Fibroblast of lung (primary cell): Measurements from ENCODE around the gene DUSP9. TPM values are rescaled to one million over a fixed set of nuclear protein-coding genes. Genes with fewer than 3 reads are reported as not detected.

Source experiments
- DNase-seq, 2 donors: peaks; one replicate each; pipeline versions ENCODE4 v3.0.0 to v3.0.0-alpha.2; 2010; ENCODE audit warnings: low read depth in 2 of 2
- H2AFZ ChIP-seq: 2 replicates; pipeline ENCODE4 v1.5.1; 2012; ENCODE audit warnings: low read length, control low read depth, inconsistent platforms
- H3K27ac ChIP-seq: 2 replicates; pipeline ENCODE4 v1.5.1; 2011; ENCODE audit warnings: low read length, control low read depth; ENCODE audit not compliant: insufficient read depth
- H3K27me3 ChIP-seq: 2 replicates; pipeline ENCODE4 v1.5.1; 2011; ENCODE audit warnings: mild to moderate bottlenecking, low read length; ENCODE audit not compliant: control insufficient read depth, insufficient read depth
- H3K36me3 ChIP-seq: 2 replicates; pipeline ENCODE4 v1.5.1; 2011; ENCODE audit warnings: low read length; ENCODE audit not compliant: control insufficient read depth, insufficient read depth
- H3K4me1 ChIP-seq: 2 replicates; pipeline ENCODE4 v1.5.1; 2011; ENCODE audit warnings: low read length; ENCODE audit not compliant: control insufficient read depth, insufficient read depth; ENCODE audit errors: extremely low read depth
- H3K4me2 ChIP-seq: 2 replicates; pipeline ENCODE4 v1.5.1; 2011; ENCODE audit warnings: low read length, control low read depth; ENCODE audit not compliant: insufficient read depth; ENCODE audit errors: extremely low read depth
- H3K4me3 ChIP-seq, 4 experiments: fragments of 200-600 bp in 1 of 4; sonication (generic) in 1 of 4; replicated peaks in 1 of 4; 2 replicates each; pipeline ENCODE4 v1.5.1; 2011 to 2016; ENCODE audit warnings: low read length in 4 of 4, low read depth in 3 of 4, mild to moderate bottlenecking in 3 of 4, control low read depth in 2 of 4, inconsistent platforms in 1 of 4, mixed read lengths in 1 of 4; ENCODE audit not compliant: insufficient read depth in 1 of 4; ENCODE audit errors: control extremely low read depth in 1 of 4
- H3K79me2 ChIP-seq: 2 replicates; pipeline ENCODE4 v1.5.1; 2012; ENCODE audit warnings: mild to moderate bottlenecking, low read length, inconsistent platforms; ENCODE audit not compliant: control insufficient read depth, insufficient read depth
- H3K9ac ChIP-seq: 2 replicates; pipeline ENCODE4 v1.5.1; 2011; ENCODE audit warnings: mild to moderate bottlenecking, low read length, control low read depth; ENCODE audit not compliant: insufficient read depth
- H3K9me3 ChIP-seq: 2 replicates; pipeline ENCODE4 v1.5.1; 2012; ENCODE audit warnings: low read depth, low read length; ENCODE audit not compliant: control insufficient read depth, insufficient read depth
- H4K20me1 ChIP-seq: 2 replicates; pipeline ENCODE4 v1.5.1; 2011; ENCODE audit warnings: low read length; ENCODE audit not compliant: control insufficient read depth, insufficient read depth; ENCODE audit errors: extremely low read depth
- EZH2 ChIP-seq: IDR thresholded peaks from 2 replicates; pipeline ENCODE4 v1.5.1; 2012; ENCODE audit warnings: low read length, control low read depth, mild to moderate bottlenecking; ENCODE audit errors: missing control alignments
- polyA plus RNA-seq, 2 donors: library from polyadenylated mRNA; depleted of rRNA in 1 of 2; stranded (reverse) in 1 of 2; unstranded in 1 of 2; fragments of >200 nt; gene quantifications; 2 replicates each; pipeline ENCODE4 v1.2.1, GENCODE V29; 2011 to 2012; ENCODE audit warnings: missing spikeins in 1 of 2
- total RNA-seq: library from RNA; depleted of rRNA; stranded (reverse); fragments of >200 nt; gene quantifications from 2 replicates; pipeline ENCODE4 v1.2.1, GENCODE V29; 2014
- TF ChIP-seq, protein P1 (sequence below), 2 donors: IDR thresholded peaks in 1 of 2; conservative IDR thresholded peaks in 1 of 2; 1 replicate in 1 of 2; 2 replicates in 1 of 2; pipeline ENCODE4 v1.5.1; 2011 to 2012; ENCODE audit warnings: low read length in 2 of 2, control low read depth in 1 of 2, inconsistent platforms in 1 of 2, low read depth in 1 of 2, mild to moderate bottlenecking in 1 of 2

DUSP9 gene
- total and polyA plus RNA-seq, 2 donors (not counting 1 experiment from before 2014, with no cell fraction given): not detected

DNA sequence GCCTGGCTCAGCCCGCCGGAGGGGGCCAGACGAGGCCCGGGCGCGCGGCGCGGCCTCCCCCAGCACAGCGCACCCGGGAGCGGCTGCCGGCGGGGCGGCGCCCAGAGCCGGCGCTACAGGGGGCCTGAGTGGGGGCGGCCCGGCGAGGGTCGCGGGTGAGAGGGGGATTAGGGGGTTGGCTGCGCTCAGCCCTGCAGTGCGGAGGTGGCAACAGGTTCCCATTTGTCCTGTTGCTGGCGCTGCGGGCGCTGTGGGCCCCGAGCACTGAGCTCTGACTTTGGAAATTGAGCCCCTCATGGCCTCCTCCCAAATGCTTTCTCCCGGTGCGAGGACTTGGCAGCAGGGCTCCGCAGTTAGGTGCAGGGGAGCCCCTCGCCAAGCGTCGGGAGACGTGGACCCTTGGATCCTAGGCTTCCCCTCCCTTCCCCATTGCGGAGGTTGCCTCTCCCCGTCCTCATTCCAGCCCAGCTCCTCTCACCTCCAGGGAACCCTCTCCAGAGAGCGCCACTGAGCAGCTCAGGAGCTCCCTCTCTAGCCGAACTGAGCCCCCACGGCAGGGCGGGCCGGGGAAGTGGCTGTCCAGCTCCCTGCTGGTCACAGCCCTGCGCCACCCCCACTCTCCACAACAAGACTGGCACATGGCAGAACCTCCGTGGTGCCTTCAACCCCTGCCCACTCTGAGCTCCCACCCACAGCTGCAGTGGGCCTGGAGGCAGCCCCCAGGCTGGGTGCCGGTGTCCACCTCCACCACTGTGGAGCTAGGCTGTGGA, 2.5 kb upstream of the DUSP9 start:
- no peak for DNase-seq
- no peaks in the 10 kb centered on the region for H3K36me3 ChIP-seq
- no peak overlapping the region for H3K4me3 ChIP-seq
- no peak overlapping the region for H2AFZ ChIP-seq
- no peak overlapping the region for H3K9ac ChIP-seq
- peaks cover 19% of the 10 kb centered on the region for H3K27me3 ChIP-seq
- H3K27ac ChIP-seq: no peak overlapping the region
- no peak for TF ChIP-seq EZH2
- TF ChIP-seq, protein P1, sequence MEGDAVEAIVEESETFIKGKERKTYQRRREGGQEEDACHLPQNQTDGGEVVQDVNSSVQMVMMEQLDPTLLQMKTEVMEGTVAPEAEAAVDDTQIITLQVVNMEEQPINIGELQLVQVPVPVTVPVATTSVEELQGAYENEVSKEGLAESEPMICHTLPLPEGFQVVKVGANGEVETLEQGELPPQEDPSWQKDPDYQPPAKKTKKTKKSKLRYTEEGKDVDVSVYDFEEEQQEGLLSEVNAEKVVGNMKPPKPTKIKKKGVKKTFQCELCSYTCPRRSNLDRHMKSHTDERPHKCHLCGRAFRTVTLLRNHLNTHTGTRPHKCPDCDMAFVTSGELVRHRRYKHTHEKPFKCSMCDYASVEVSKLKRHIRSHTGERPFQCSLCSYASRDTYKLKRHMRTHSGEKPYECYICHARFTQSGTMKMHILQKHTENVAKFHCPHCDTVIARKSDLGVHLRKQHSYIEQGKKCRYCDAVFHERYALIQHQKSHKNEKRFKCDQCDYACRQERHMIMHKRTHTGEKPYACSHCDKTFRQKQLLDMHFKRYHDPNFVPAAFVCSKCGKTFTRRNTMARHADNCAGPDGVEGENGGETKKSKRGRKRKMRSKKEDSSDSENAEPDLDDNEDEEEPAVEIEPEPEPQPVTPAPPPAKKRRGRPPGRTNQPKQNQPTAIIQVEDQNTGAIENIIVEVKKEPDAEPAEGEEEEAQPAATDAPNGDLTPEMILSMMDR (conservative IDR thresholded peaks at IDR 0.05 in 1 of 2, IDR thresholded peaks at IDR 0.05 in 1 of 2; ENCODE audit: low read depth in 1 of 2, low read length in 2 of 2): no peak
- H3K79me2 ChIP-seq: no peaks in the 10 kb centered on the region
- H4K20me1 ChIP-seq: no peaks in the 10 kb centered on the region
- H3K4me1 ChIP-seq: no peaks in the 10 kb centered on the region
- no peaks in the 10 kb centered on the region for H3K9me3 ChIP-seq
- no peak overlapping the region for H3K4me2 ChIP-seq

- Histone ChIP-seq H3K4me1 (no peaks in the 10 kb centered on the region), H3K27me3 (peaks cover 19% of the 10 kb centered on the region)
Observed at GRCh38 chrX:153645151-153645550, 1.9 kb upstream of the DUSP9 start.

GRCh38 chrX:153645921-153646488, 998 bp upstream of the DUSP9 start:
- H4K20me1 ChIP-seq: no peaks in the 10 kb centered on the region
- H3K36me3 ChIP-seq: no peaks in the 10 kb centered on the region
- no peak overlapping the region for H2AFZ ChIP-seq
- H3K4me1 ChIP-seq: no peaks in the 10 kb centered on the region
- no peak overlapping the region for H3K4me3 ChIP-seq
- H3K27me3 ChIP-seq: peaks cover 19% of the 10 kb centered on the region
- H3K9ac ChIP-seq: no peak overlapping the region
- no peak overlapping the region for H3K4me2 ChIP-seq
- no peaks in the 10 kb centered on the region for H3K9me3 ChIP-seq
- TF ChIP-seq, protein P1 (conservative IDR thresholded peaks at IDR 0.05 in 1 of 2, IDR thresholded peaks at IDR 0.05 in 1 of 2; ENCODE audit: low read depth in 1 of 2, low read length in 2 of 2): no peak
- no peak for TF ChIP-seq EZH2
- H3K79me2 ChIP-seq: no peaks in the 10 kb centered on the region
- no peak for DNase-seq
- H3K27ac ChIP-seq: no peak overlapping the region

More at GRCh38 chrX:153645151-153645550, 1.9 kb upstream of the DUSP9 start:
- no peak overlapping the region for H3K9ac ChIP-seq
- H3K9me3 ChIP-seq: no peaks in the 10 kb centered on the region
- no peak overlapping the region for H2AFZ ChIP-seq
- no peaks in the 10 kb centered on the region for H4K20me1 ChIP-seq
- TF ChIP-seq, protein P1 (conservative IDR thresholded peaks at IDR 0.05 in 1 of 2, IDR thresholded peaks at IDR 0.05 in 1 of 2; ENCODE audit: low read depth in 1 of 2, low read length in 2 of 2): no peak
- TF ChIP-seq EZH2: no peak
- H3K4me2 ChIP-seq: no peak overlapping the region
- H3K27ac ChIP-seq: no peak overlapping the region
- no peak for DNase-seq
- H3K4me3 ChIP-seq: no peak overlapping the region
- no peaks in the 10 kb centered on the region for H3K79me2 ChIP-seq
- H3K36me3 ChIP-seq: no peaks in the 10 kb centered on the region
